ENCODE data around the gene CAMK1D.

CAMK1D gene

DNA sequence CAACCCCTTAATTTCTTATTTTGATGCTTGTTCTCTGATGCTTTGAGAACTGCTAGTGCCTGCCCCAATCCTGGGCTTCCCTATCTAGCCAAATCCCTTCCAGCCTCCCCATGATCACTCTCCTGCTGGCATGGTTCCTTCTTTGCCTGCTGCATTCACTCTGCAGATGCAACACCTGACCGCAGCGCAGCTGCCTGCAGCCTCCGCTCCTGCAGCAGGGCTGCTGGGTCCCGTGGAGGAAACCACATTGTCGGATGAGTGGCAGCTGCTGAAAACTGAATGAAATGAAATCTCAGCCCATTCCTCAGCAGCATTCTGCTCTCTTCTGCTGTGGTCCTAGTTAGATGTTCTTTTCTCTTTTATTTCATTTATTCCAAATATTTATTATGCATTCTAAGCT is 331.9 kb downstream of the CAMK1D start:
- in situ Hi-C loops (cut with HindIII; ENCODE audit: low sequenced_read_pairs) = no loop called here

DNA sequence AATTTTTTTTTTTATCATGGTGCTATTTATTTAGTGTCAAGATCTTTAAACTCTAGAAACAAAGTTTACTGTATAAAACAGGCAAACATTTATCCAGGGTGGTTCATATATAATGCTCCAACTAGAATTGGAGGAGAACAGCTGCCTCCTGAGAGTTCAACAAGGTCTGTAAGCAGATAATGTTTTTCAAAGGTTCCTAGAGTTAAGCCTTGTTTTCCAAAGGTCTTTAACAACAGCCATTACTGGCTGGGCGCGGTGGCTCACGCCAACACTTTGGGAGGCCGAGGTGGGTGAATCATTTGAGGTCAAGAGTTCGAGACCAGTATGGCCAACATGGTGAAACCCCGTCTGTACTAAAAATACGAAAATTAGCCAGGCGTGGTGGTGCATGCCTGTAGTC is 335.4 kb downstream of the CAMK1D start:
- in situ Hi-C loops (cut with HindIII; ENCODE audit: low sequenced_read_pairs) = no loop called here

DNA sequence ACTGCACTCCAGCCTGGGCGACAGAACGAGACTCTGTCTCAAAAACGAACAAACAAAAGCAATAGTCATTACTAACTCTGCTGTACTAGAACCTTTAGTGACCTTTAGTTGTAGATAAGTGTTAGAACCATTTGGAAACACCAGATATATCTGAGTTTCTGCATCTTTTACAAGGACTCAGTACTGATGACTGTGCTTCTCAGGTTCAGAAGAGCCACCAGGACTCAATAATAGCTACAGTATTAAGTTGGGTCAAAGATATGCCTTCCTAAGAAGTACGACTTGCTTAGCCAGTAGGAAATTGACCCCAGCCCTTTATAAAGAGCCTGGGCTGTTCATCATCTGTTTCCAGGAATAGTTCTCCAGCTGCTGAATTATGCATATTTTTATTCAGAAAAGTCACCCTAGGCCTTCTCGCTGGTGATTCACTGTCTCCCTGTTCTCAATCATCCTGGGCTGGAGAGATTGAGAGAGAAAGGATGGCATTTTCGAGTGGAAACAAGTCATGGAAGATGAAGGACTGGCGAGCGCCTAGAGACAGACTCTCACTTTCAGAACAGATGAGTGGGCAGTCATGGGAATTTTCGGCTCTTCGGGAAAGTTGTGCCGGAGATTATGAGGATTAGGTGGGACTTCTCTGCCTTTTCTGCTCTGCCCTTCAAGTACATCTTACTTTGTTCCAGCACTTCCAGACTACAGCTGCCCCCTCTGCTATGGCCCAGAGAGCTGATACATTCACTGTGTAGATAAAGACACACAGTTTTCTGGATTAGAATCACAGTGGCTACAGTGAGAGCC is 336.1 kb downstream of the CAMK1D start:
- in situ Hi-C loops (cut with HindIII; ENCODE audit: low sequenced_read_pairs) = no loop called here

DNA sequence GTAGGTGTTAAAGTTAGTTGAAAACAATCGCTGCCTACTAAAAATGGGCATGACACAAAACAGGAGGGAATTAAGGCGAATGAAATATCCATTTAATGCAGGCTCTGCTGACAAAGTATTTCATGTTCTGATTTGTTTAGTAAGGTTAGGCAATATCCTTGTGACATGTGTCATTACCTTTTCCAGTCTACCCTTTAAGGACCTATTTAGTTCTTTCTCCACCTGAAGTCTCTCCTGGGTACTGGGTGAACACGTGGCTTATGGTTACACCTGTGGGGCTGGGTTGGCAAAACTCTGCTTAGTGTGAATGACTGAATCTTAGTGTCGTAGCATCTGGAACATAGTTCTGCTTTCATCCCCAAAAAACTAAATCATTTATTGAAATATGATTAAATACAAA is 338.6 kb downstream of the CAMK1D start:
- in situ Hi-C loops (cut with HindIII; ENCODE audit: low sequenced_read_pairs) = no loop called here

DNA sequence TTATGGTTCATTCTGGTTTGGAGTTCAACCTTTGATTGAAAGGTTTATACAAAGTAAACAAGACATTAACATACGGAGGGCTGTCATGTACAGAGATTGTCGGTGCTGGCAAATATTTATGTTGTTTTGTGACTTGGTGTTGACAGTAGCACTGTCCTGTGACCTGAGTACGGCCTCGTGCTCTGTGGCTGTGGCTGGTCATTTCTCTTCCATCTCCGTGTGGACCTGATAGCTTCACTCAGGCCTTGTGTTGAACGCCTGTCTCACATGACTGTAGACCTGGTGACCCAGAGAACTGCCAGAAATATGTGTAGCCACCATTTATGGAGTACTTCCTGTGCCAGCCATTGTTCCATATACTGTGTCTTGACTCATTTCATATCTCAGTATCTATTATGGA is 340.5 kb downstream of the CAMK1D start:
- in situ Hi-C loops (cut with HindIII; ENCODE audit: low sequenced_read_pairs) = no loop called here

DNA sequence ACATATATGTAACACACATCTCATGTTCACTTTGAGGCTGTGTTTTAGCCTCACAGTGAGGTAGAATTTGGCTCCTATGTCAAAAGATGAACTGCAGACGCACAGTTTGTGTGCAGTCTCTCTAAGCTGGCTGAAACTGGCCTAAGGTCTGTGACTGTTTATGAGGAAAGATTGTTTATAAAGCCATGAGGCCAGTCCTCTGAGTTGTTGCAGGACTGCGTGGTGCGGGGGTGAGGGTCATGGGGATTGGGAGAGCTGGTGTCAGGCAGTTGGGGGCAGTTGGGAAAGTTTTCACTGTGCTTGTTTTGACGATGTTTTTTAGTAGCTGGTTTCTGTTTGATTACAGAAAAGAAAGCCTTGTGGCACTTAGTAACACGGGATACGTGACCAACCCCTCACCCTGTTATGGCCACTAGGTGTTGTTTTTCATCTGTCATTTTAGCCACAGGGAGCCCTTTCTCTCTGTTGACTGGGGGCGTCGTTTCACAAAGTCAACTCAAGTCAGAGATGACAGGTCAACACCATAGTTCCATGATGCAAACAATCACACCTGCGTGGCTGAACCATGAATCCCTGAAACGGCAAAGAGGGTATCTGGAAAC is 341.3 kb downstream of the CAMK1D start:
- in situ Hi-C loops (cut with HindIII; ENCODE audit: low sequenced_read_pairs) = no loop called here

DNA sequence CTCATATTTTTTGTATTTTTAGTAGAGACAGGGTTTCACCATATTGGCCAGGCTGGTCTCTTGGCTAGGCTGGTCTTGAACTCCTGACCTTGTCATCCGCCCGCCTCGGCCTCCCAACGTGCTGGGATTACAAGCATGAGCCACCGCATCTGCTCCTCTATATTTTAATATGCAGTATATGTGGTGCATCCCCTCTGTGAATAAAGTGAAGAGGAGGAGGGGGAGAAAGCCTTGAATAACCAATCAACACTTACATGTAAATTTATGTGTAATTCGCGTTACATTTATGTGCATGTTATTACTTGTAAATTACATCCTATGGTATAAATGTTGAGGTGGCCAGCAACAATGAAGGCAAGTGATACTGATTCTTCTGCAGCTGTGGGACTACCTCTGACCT is 342.2 kb downstream of the CAMK1D start:
- in situ Hi-C loops (cut with HindIII; ENCODE audit: low sequenced_read_pairs) = no loop called here

DNA sequence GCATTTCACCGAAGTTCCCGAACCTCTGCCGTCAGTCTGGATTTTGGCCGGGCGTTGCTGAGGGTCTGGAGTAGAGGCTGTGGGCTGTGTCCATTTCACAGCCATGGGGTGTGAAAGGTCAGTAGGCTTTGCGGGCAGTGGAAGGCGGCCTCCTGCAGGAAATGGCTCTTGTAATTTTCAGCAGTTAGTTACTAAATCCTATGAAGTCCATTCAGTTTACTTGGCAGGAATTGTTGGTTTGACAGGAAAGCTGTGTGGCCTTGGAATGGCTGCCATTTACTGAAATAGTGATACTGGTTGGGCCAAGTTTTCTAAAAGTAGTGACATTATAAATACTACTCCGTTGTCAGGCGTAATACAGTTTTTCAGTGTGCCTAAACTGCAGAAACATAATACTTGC is 348.4 kb downstream of the CAMK1D start:
- in situ Hi-C loops (cut with HindIII; ENCODE audit: low sequenced_read_pairs) = no loop called here

DNA sequence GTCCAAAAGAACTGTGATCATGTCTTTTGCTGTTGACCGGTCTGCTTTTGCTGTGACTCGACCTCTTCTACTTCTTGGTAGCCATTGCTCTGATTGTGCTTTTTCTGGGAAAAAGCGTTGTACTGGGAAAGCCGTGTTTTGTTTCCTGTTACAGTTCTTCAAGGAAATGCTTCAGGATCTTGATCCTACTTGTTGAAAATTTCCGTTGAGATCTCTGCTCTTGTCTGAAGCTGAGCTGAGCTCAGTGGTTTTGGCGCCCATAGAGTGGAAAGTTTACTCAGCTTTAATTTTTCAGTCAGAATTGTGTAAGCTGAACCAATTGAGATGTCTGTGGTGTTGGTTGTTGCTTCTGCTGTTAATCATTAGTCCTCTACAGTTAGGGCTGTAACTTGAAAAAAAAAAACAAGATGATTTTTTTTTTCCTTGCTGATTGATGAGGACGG is 349.9 kb downstream of the CAMK1D start:
- in situ Hi-C loops (cut with HindIII; ENCODE audit: low sequenced_read_pairs) = no loop called here

DNA sequence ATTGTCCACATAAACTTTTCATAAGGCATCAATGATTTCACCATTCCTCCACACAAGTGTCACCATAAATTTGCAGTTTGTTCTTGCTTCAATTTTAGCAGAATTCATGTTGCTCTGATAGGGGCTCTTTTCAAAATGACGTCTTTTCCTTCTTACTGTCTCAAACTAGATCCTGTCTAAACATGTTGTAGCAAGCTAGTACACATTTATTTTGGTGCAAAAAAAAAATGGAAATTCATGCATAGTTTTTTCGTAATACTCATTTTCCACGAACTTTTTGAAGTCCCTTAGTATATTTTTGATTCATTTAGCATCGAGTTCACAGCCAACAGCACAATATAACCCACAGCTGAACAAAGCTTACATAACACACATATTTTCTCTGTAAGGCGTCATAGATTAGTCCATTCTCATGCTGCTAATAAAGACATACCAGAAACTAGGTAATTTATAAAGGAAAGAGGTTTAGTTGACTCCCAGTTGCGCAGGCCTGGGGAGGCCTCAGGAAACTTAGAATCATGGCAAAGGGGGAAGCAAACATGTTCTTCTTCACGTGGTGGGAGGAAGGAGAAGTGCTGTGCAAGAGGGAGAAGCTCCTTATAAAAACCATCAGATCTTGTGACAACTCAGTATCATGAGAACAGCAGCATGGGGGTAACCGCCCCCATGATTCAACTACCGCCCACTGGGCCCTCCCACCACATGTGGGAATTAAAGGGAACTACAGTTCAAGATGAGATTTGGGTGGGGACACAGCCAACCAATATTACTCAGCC is 350.6 kb downstream of the CAMK1D start:
- in situ Hi-C loops (cut with HindIII; ENCODE audit: low sequenced_read_pairs) = loop anchor here (25.0 kb wide), 1 partner anchor 438 kb away; no protein-coding TSS in a partner anchor

DNA sequence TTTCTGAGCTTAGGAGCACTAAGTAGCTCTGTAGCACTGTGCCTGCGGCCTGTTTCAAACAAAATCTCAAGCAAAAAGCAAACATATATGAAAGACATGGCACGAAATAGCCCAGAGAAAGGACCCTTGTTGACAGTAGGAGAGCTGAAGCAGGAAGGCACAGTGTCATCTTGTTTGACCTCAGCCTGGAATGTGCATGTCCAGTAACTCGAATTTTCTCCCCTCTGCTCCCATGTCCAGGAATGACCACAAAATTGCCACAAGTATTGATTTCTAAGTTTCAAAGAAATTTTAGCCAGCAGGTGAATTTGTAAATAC is 351.2 kb downstream of the CAMK1D start:
- in situ Hi-C loops (cut with HindIII; ENCODE audit: low sequenced_read_pairs) = loop anchor here (25.0 kb wide), 1 partner anchor 438 kb away; no protein-coding TSS in a partner anchor

DNA sequence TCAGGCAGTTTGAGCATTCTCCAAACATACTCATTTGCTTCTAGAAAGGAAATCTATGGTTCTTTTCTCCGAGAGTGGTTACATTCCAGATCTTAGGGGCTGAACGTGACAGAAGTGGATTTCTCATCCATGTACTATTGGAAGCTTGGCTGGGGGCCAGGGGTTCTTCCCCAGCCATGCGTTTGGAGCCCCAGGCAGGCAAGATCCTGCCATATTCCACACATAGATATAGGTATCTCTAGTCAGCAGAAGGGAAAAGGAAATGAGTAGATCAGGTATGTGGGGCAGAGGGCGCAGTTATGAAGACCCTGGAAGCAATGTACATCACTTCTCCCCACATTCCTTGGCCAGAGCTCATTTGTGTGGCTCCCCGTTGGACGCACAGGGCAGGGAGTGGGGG is 352.3 kb downstream of the CAMK1D start:
- in situ Hi-C loops (cut with HindIII; ENCODE audit: low sequenced_read_pairs) = loop anchor here (25.0 kb wide), 1 partner anchor 439 kb away; no protein-coding TSS in a partner anchor

DNA sequence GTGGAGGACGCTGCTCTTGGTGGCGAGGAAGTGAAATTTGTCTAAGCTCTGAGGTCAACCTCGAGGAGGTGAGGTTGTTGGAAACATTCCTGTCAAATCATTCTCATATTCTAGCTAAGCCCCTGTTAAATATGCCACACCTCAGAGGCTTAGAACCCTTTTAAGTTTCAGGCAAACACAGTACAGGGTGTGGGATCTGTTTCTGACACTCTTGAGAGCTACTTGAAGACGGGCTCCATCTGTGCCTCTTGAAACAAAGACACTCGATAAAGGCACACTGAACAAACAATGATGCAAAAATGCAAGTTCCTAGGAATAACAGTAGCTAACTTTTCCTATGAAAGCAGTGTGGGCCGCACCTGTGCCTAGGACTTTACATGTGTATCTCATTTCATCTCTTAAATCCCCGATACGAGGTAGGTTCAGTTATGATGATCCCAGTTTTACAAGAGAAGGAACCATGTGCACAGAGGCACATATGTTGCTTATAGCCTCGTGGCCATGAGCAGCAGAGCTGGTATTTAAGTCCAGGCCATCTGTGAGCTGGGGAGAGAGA is 352.9 kb downstream of the CAMK1D start:
- in situ Hi-C loops (cut with HindIII; ENCODE audit: low sequenced_read_pairs) = loop anchor here (25.0 kb wide), 1 partner anchor 440 kb away; no protein-coding TSS in a partner anchor

DNA sequence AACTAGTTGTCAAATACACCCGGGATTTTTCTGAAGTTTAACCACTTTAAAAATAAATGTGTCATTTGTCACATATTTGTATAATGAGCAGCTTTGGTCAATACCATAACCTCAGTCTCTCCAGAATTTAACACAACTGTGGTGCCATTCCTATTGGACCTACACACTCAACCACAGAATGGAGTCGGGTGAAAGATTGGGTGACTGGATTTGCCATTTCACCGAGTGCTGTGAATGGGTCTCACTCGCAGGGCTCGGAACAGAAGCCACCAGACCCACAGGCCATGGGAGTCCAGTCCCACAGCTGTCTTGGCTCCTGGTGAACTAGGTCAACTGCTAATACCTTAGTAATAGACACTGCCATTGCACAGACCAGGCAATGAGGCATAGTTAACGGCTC is 353.8 kb downstream of the CAMK1D start:
- in situ Hi-C loops (cut with HindIII; ENCODE audit: low sequenced_read_pairs) = loop anchor here (25.0 kb wide), 1 partner anchor 441 kb away; no protein-coding TSS in a partner anchor

DNA sequence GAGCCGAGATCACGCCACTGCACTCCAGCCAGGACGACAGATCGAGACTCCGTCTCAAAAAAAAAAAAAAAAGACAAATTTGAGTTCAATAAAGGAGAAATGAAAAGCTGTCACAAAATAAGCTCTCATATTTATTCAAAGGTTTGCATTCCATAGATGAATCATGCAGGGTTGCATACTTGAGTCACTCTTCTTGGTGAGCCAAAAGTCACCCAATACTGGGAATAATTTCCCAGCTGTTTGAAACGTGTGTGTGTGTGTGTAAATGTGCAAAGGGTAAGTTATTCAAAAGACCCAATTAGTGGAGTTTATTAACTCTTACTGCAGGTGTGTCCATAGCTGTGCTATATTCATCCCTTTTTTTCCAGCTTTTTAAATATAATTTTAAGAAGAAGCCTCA is 354.5 kb downstream of the CAMK1D start:
- in situ Hi-C loops (cut with HindIII; ENCODE audit: low sequenced_read_pairs) = loop anchor here (25.0 kb wide), 1 partner anchor 442 kb away; no protein-coding TSS in a partner anchor

DNA sequence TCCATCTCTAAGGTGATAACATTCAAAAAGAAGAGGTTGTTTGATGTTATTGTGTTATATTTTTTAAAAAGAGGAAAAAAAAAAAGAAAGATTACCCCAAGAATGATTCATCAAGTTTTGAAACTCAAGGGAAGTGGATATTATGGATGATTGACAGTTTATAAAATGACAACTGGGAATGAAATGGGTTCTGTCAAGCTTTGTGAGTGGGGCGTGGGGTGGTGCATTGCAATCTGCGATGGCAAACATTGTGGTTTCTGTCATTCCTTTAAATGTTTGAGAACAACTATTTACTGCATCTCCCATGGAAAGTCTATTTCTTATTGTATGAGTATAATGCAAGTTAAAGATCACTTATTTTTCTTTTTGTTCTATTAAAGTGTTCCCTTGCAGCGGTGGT is 355.1 kb downstream of the CAMK1D start:
- in situ Hi-C loops (cut with HindIII; ENCODE audit: low sequenced_read_pairs) = loop anchor here (25.0 kb wide), 1 partner anchor 442 kb away; no protein-coding TSS in a partner anchor

DNA sequence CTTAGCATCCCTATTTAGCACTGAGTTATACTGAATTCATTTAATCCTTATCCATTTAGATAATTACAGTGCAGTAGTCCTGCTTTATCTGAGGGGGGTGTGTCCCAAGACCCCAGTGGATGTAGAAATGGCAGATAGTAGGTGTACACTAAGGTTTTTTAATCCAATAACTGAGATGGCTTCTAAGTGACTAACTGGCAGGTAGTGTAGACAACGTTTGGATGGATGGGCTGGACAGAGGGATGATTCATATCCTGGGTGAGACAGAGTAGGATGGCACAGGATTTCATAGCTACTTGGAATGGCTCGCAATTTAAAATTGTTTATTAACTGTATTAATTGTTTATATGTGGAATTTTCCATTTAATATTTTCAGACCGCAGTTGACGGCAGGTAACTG is 356.6 kb downstream of the CAMK1D start:
- in situ Hi-C loops (cut with HindIII; ENCODE audit: low sequenced_read_pairs) = loop anchor here (25.0 kb wide), 1 partner anchor 444 kb away; no protein-coding TSS in a partner anchor

DNA sequence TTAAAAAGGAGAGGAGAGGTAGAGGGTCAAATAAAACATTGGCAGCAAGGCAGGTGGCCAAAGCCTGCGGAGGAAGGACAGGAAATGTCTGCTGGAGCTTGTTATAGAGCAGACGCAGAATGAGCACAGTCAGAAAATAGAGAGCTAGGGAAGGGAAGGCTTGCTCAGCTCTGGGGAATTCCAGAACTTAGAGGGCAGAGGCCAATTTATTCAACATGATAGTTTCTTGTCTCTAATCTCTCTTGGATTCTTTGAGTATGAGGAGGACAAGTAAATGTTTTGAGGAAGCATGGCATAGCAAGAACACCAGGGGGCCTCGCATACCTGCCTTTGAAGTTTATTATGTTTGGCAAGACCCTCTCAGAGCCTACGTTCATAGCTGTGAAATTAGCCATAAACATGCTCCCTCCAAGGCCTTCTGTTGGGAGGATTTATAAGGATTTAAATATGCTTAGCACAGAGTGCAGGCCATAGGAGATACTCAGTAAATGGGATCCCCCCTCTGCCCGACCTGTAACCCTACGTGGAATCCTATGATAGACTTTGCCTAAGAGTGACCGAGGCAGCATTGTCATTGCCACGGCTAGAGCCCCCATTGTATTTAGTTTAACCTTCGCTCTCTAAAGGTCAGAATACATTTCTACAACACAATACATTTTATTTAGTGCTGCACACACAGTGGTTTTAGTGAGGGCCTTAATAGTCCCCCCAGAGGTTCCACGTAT is 358.3 kb downstream of the CAMK1D start:
- in situ Hi-C loops (cut with HindIII; ENCODE audit: low sequenced_read_pairs) = loop anchor here (25.0 kb wide), 1 partner anchor 445 kb away; no protein-coding TSS in a partner anchor

DNA sequence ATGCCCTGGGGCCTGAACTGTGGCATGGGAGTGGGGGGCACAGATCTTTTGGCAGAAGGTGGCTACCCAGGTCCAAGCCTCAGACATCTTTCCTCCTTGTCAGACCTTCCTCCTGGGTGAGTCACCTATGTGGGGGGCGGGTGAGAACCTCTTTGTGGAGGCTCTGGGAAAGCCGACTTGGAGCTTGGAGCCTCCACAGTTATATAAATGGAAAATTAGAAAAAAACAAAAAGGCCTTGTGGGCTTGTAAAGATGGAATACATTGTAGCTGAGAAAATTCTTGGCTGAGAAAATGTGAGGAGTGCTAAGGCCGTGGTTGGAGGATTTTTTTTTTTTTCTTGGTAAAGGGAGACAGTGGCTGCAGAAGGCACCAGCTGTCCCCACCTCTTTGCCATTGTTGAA is 359.7 kb downstream of the CAMK1D start:
- in situ Hi-C loops (cut with HindIII; ENCODE audit: low sequenced_read_pairs) = loop anchor here (25.0 kb wide), 1 partner anchor 447 kb away; no protein-coding TSS in a partner anchor

DNA sequence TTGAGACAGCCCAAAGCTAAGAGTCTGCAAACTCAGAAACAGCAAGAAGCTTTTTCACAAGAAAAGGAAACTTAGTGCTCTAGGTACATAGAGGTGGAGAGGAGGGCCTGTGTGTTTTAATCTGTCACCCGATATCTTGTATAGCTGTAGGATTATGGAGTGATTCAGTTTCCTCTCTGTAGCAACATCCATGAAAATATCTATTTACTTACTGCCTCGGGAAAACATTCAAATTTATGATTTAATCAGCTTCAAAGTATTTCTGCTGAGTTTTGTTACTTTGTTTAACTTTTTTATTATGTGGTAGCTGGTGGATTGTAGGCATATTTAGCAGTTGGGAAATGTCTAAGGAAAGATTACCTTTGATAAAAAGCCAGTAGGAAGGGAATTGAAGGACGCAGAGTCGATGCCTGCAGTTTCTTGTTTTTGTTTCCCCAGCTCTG is 360.2 kb downstream of the CAMK1D start:
- in situ Hi-C loops (cut with HindIII; ENCODE audit: low sequenced_read_pairs) = loop anchor here (25.0 kb wide), 1 partner anchor 447 kb away; no protein-coding TSS in a partner anchor

All from DLD1 (cell line).